ENCODE data around the gene TSPAN4.

DNA sequence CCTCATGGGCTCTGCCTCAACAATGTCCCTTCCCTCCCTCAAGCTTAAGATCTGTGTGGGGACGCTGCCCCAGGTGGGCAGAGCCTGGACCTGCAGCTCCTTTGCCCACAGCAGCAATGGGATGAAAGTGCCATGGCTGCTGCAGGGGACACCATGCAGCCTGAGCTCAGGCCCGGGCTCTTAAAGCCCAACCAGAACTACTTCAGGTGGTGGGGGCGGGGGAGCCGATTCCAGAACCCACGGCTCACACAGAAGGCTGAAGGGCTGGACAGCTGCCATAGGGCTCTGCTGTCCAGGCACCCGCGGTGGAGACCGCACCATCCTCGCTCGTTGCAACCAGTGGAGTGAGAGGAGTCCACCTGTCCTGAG is 55.5 kb downstream of the TSPAN4 start:
- TF ChIP-seq YY1 (IDR thresholded peaks at IDR 0.05; ENCODE audit: insufficient read depth, insufficient read length) (no peak), ZNF274 (IDR thresholded peaks at IDR 0.05; ENCODE audit: low read depth, low read length) (no peak), SUZ12 (IDR thresholded peaks at IDR 0.05; ENCODE audit: extremely low read depth, insufficient read depth, insufficient read length) (no peak)

All from NT2/D1 (cell line).